OCI-LY7 (cell line): Measurements from ENCODE around the gene MDGA2.

Source experiments
- CTCF ChIP-seq: fragments of 200-600 bp; sonication (generic); conservative IDR thresholded peaks from 2 replicates; pipeline ENCODE4 v1.5.1; 2014; ENCODE audit warnings: mild to moderate bottlenecking, antibody characterized with exemption, low read length, moderate library complexity, mixed read lengths
- EZH2phosphoT487 ChIP-seq: fragments of 200-600 bp; sonication (generic); IDR thresholded peaks from 2 replicates; pipeline ENCODE4 v1.6.1; 2018; ENCODE audit warnings: low read depth, borderline replicate concordance, mild to moderate bottlenecking, mixed run types, antibody characterized with exemption, low read length, moderate library complexity, mixed read lengths

GRCh38 chr14:46940611-46941010 lies 734.8 kb downstream of the MDGA2 start:
- TF ChIP-seq EZH2phosphoT487 = no peak
- no peak for TF ChIP-seq CTCF
